Neuron (in vitro differentiated cells): ENCODE results near the gene DOCK4.
"Not testable (repeated sequence)": the region's sequence is repeated elsewhere in the genome, so short reads cannot be mapped to it uniquely, and the experiment has no call there.

Experiments used
- H2AFZ ChIP-seq: one replicate; pipeline ENCODE4 v1.6.1; 2013; ENCODE audit warnings: low read depth, mild to moderate bottlenecking, inconsistent platforms, low read length, moderate library complexity
- H3K27me3 ChIP-seq: one replicate; pipeline ENCODE4 v1.6.1; 2013; ENCODE audit warnings: low read length; ENCODE audit not compliant: insufficient read depth
- H3K36me3 ChIP-seq: one replicate; pipeline ENCODE4 v1.6.1; 2013; ENCODE audit warnings: low read length; ENCODE audit not compliant: insufficient read depth
- H3K4me1 ChIP-seq: one replicate; pipeline ENCODE4 v1.6.1; 2013; ENCODE audit warnings: low read length; ENCODE audit not compliant: insufficient read depth
- H3K4me3 ChIP-seq: 2 replicates; pipeline ENCODE4 v1.5.1; 2013; ENCODE audit warnings: mild to moderate bottlenecking, low read length, moderate library complexity
- H3K9me3 ChIP-seq: one replicate; pipeline ENCODE4 v1.6.1; 2013; ENCODE audit warnings: low read length

The DOCK4 gene

GRCh38 chr7:112206238-112206990 is at the start of gene DOCK4, which contains the start of gene ZNF277:
Gene DOCK4 (minus strand): TSS chr7:112206399. CDS start chr7:112206138, 261 bp downstream.
Gene ZNF277 (plus strand): TSS chr7:112206695. CDS start chr7:112206717, 22 bp downstream.
- no peaks in the 10 kb centered on the region for H3K27me3 ChIP-seq
- peak within 1 kb of the TSS; percentile 88 for H3K4me3 ChIP-seq
- peaks cover 17% of the 10 kb centered on the region for H3K4me1 ChIP-seq
- H3K9me3 ChIP-seq = no peaks in the 10 kb centered on the region
- no peaks in the 10 kb centered on the region for H3K36me3 ChIP-seq
- H2AFZ ChIP-seq = peak within 1 kb of the TSS; percentile 93

GRCh38 chr7:112255388-112255720 is 49.2 kb upstream of the DOCK4 start:
- H3K36me3 ChIP-seq = no peaks in the 10 kb centered on the region
- H3K4me3 ChIP-seq = no peak overlapping the region
- no peaks in the 10 kb centered on the region for H3K27me3 ChIP-seq
- no peak overlapping the region for H2AFZ ChIP-seq
- H3K9me3 ChIP-seq = no peaks in the 10 kb centered on the region
- peaks cover 23% of the 10 kb centered on the region for H3K4me1 ChIP-seq

- no peaks in the 10 kb centered on the region for H3K9me3 ChIP-seq
- no peak overlapping the region for H2AFZ ChIP-seq
- no peak overlapping the region for H3K4me3 ChIP-seq
- H3K36me3 ChIP-seq = no peaks in the 10 kb centered on the region
- no peaks in the 10 kb centered on the region for H3K27me3 ChIP-seq
- peaks cover 23% of the 10 kb centered on the region for H3K4me1 ChIP-seq
Measured at GRCh38 chr7:112254709-112255387, 48.6 kb upstream of the DOCK4 start.

DNA sequence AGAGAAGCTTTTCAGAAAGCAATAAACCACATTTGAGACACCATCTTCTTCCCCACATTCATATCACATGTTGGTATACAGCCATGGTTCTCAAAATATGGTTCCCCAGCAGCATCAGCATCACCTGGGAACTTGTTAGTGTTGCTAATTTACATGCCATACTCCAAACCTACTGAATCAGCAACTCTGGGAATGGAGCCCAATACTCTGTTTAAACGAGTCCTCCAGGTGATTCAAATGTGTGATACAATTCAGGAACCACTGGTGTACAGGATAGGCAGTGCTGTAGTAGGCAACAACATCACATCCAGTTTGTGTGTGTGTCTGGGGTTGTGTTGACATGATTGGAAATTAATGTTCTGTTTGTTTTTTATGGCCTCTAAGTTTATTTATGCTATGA is 48.0 kb upstream of the DOCK4 start:
- H2AFZ ChIP-seq = no peak overlapping the region

GRCh38 chr7:112252691-112253090 is 46.5 kb upstream of the DOCK4 start:
- no peaks in the 10 kb centered on the region for H3K9me3 ChIP-seq
- H2AFZ ChIP-seq = no peak overlapping the region
- no peaks in the 10 kb centered on the region for H3K36me3 ChIP-seq
- no peaks in the 10 kb centered on the region for H3K27me3 ChIP-seq
- peaks cover 23% of the 10 kb centered on the region for H3K4me1 ChIP-seq
- H3K4me3 ChIP-seq = no peak overlapping the region

More for the DNA sequence above, 48.0 kb upstream of the DOCK4 start:
- Histone ChIP-seq H3K36me3 (no peaks in the 10 kb centered on the region), H3K4me3 (no peak overlapping the region), H3K4me1 (peaks cover 23% of the 10 kb centered on the region), H3K27me3 (no peaks in the 10 kb centered on the region), H3K9me3 (no peaks in the 10 kb centered on the region)

DNA sequence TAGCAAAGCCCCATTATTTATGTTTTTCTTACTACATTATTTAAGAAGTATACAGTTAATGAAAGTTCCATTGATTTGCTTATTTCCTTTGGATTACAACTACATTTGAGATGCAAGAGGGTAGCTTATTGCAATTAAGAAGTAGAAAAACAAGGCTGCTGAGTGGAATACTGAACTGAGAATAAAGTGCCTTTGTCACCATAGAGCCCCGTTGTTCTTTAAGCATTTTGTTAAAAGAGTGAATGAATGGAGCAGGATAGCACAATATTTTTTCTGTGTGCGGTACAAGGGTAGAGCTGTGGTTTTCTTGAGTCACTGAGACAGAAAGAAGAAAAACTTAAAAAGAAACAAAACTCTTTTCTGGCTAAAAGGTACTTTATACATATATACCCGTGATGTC is 45.9 kb upstream of the DOCK4 start:
- no peak overlapping the region for H2AFZ ChIP-seq
- no peaks in the 10 kb centered on the region for H3K9me3 ChIP-seq
- no peaks in the 10 kb centered on the region for H3K36me3 ChIP-seq
- H3K27me3 ChIP-seq = no peaks in the 10 kb centered on the region
- peaks cover 23% of the 10 kb centered on the region for H3K4me1 ChIP-seq
- H3K4me3 ChIP-seq = no peak overlapping the region

DNA sequence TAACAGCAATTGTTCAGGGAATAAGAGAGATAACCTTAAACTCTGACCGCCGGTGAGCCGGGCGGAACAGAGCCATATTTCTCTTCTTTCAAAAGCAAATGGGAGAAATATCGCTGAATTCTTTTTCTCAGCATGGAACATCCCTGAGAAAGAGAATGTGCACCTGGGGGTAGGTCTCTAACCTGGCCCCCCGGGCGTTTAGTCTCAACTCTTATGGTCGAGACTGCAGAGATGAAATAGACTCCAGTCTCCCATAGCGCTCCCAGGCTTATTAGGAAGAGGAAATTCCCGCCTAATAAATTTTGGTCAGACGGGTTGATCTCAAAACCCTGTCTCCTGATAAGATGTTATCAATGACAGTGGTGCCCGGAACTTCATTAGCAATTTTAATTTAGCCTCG is 43.8 kb upstream of the DOCK4 start:
- H3K36me3 ChIP-seq, H2AFZ ChIP-seq, H3K27me3 ChIP-seq, H3K4me3 ChIP-seq, H3K9me3 ChIP-seq: not testable (repeated sequence)
- peaks cover 17% of the 10 kb centered on the region for H3K4me1 ChIP-seq

DNA sequence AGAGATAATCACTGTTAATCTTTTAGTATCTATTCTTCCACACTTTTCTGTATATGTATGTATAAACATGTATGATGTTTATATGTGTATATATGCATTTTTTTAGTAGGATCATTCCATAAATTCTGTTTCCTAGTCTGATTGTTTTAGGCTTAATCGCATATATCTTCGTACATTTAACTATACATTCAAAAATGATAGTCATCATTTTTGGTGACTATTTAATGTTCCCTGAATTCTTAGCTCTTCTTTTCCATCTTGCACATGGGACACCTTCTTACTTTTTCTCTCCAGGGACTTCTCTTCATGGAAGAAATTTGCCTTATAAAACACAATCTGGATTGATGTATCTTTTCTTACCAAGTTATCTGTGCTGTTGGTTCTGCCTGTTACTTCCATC is 42.4 kb upstream of the DOCK4 start:
- H3K4me3 ChIP-seq = no peak overlapping the region
- no peaks in the 10 kb centered on the region for H3K27me3 ChIP-seq
- no peaks in the 10 kb centered on the region for H3K9me3 ChIP-seq
- H3K4me1 ChIP-seq = peaks cover 7% of the 10 kb centered on the region
- no peaks in the 10 kb centered on the region for H3K36me3 ChIP-seq
- no peak overlapping the region for H2AFZ ChIP-seq

- H3K4me1 ChIP-seq = no peaks in the 10 kb centered on the region
- H3K27me3 ChIP-seq = no peaks in the 10 kb centered on the region
- H3K4me3 ChIP-seq = no peak overlapping the region
Measured at GRCh38 chr7:112238852-112239610, 32.8 kb upstream of the DOCK4 start.

DNA sequence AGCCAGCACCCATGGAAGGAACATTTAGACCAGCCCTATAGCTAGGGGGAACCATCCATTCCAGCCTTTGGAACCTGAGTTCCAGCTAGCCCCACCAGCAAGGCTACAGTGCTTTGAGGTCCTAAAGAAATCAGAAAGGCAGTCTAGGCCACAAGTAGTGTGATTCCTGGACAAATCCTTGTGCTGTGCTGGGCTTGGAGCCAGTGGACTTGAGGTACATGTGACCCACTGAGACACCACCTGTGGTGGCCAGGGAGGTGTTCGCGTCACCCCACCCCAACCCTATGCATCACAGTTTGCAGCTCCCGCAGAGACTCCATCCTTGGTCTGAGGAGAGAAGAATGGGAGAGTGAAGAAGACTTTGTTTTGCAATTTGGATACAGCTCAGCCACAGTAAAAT is 32.1 kb upstream of the DOCK4 start:
- Histone ChIP-seq H3K4me1 (no peaks in the 10 kb centered on the region), H3K9me3 (peaks cover 8% of the 10 kb centered on the region), H3K36me3 (no peaks in the 10 kb centered on the region), H3K4me3 (no peak overlapping the region), H3K27me3 (no peaks in the 10 kb centered on the region), H2AFZ (no peak overlapping the region)

More at GRCh38 chr7:112238852-112239610, 32.8 kb upstream of the DOCK4 start:
- Histone ChIP-seq H3K9me3 (peaks cover 8% of the 10 kb centered on the region), H2AFZ (no peak overlapping the region), H3K36me3 (no peaks in the 10 kb centered on the region)

GRCh38 chr7:112236597-112236996 is 30.4 kb upstream of the DOCK4 start:
- Histone ChIP-seq H2AFZ (no peak overlapping the region), H3K4me1 (no peaks in the 10 kb centered on the region), H3K9me3 (peaks cover 8% of the 10 kb centered on the region), H3K27me3 (no peaks in the 10 kb centered on the region), H3K4me3 (no peak overlapping the region), H3K36me3 (no peaks in the 10 kb centered on the region)

GRCh38 chr7:112234147-112234546 is 27.9 kb upstream of the DOCK4 start:
- Histone ChIP-seq H3K9me3 (peaks cover 6% of the 10 kb centered on the region), H3K36me3 (no peaks in the 10 kb centered on the region), H2AFZ (no peak overlapping the region), H3K4me3 (no peak overlapping the region), H3K4me1 (no peaks in the 10 kb centered on the region), H3K27me3 (no peaks in the 10 kb centered on the region)

- no peak overlapping the region for H3K4me3 ChIP-seq
- H3K36me3 ChIP-seq = no peaks in the 10 kb centered on the region
- no peak overlapping the region for H2AFZ ChIP-seq
- no peaks in the 10 kb centered on the region for H3K4me1 ChIP-seq
- H3K27me3 ChIP-seq = no peaks in the 10 kb centered on the region
- peaks cover 3% of the 10 kb centered on the region for H3K9me3 ChIP-seq
Measured at GRCh38 chr7:112233048-112233697, 27.0 kb upstream of the DOCK4 start.
